Heart left ventricle (tissue), 16 donors: ENCODE measurements around the gene RBM26. TPM values are rescaled to one million over a fixed set of nuclear protein-coding genes. Genes with fewer than 3 reads are reported as not detected.
"Not testable (repeated sequence)": the region's sequence is repeated elsewhere in the genome, so short reads cannot be mapped to it uniquely, and the experiment has no call there.

Source experiments
- ATAC-seq, 4 donors: fragments of 200-7000 bp; cut with Tn5 transposase; one replicate each; pipeline ENCODE4 v1.9.1; 2020 to 2022; ENCODE audit warnings: moderate library complexity in 4 of 4, mild to moderate bottlenecking in 3 of 4, moderate number of reproducible peaks in 1 of 4
- DNase-seq, 5 donors: peaks; one replicate each; pipeline ENCODE4 v3.0.0-alpha.2; 2020
- H3K27ac ChIP-seq, 12 donors: fragments of 200-600 bp; sonication (generic) in 4 of 12; one replicate each; pipeline versions ENCODE4 v1.5.0 to v1.8.0; 2016 to 2022; ENCODE audit warnings: mild to moderate bottlenecking in 2 of 12
- H3K27me3 ChIP-seq, 9 donors: fragments of 200-600 bp; sonication (generic) in 2 of 9; one replicate each; pipeline versions ENCODE4 v1.5.1 to v1.8.0; 2016 to 2022; ENCODE audit warnings: mild to moderate bottlenecking in 3 of 9
- H3K36me3 ChIP-seq, 9 donors: fragments of 200-600 bp; sonication (generic) in 2 of 9; one replicate each; pipeline versions ENCODE4 v1.5.0 to v1.8.0; 2018 to 2022; ENCODE audit warnings: mild to moderate bottlenecking in 2 of 9
- H3K4me1 ChIP-seq, 12 donors: fragments of 200-600 bp; sonication (generic) in 4 of 12; one replicate each; pipeline versions ENCODE4 v1.5.0 to v1.8.0; 2016 to 2022; ENCODE audit warnings: mild to moderate bottlenecking in 3 of 12
- H3K4me3 ChIP-seq, 12 donors: fragments of 200-600 bp; sonication (generic) in 4 of 12; one replicate each; pipeline versions ENCODE4 v1.5.0 to v1.8.0; 2017 to 2022; ENCODE audit warnings: mild to moderate bottlenecking in 9 of 12, moderate library complexity in 4 of 12
- H3K9me3 ChIP-seq, 12 donors: fragments of 200-600 bp; sonication (generic) in 4 of 12; one replicate each; pipeline versions ENCODE4 v1.5.0 to v1.8.0; 2016 to 2022; ENCODE audit warnings: mild to moderate bottlenecking in 1 of 12
- POLR2A ChIP-seq, 2 donors: fragments of 450-650 bp; IDR thresholded peaks; one replicate each; pipeline ENCODE4 v1.6.1; 2017; ENCODE audit warnings: antibody characterized with exemption in 2 of 2, mild to moderate bottlenecking in 2 of 2, moderate library complexity in 2 of 2
- WGBS, 4 donors: extraction: QIAGEN DNeasy Blood & Tissue Kit in 2 of 4; methylation state at CpG; one replicate each; pipeline versions ENCODE4 v1.1.5 to v1.1.7; 2013 to 2018; 5-methylcytosine and 5-hydroxymethylcytosine counted together
- intact Hi-C, 10 donors: fragments of 100-400 bp; cut with DNase I; formaldehyde crosslinking; loops; one replicate each; pipeline versions ENCODE4 v1.11.1 to v1.14.2; 2022
- polyA plus RNA-seq, 2 donors: library from polyadenylated mRNA; stranded (reverse); fragments of 200-250 nt; gene quantifications; one replicate each; pipeline ENCODE4 v1.2.3, GENCODE V29; 2013
- total RNA-seq, 9 donors: library from RNA; depleted of rRNA in 2 of 9; stranded (reverse); fragments of >200 nt in 2 of 9; fragmentation: NEBNext Ultra II Directional in 3 of 9; extraction: Animal tissue kit (Norgen Biotek cat#: 25700) in 3 of 9; gene quantifications; one replicate each; pipeline versions ENCODE4 v1.1.0 to v1.2.4, GENCODE V29; 2016 to 2023
- TF ChIP-seq, protein P1 (sequence below), 12 donors: fragments of 200-600 bp; sonication (generic) in 4 of 12; IDR thresholded peaks; one replicate each; pipeline versions ENCODE4 v1.5.0 to v1.8.0; 2018 to 2022; ENCODE audit warnings: antibody characterized with exemption in 12 of 12, mild to moderate bottlenecking in 5 of 12
- donor health status: ischemic (EF 13 %, LVEDD 7.1; RV severe dilation, severe dysfunction).
- donor health status: healthy with polysubstance abuse.
- donor health status: DM: no; HTN: yes; CAD: no.
- donor health status: DM: no; HTN: no; CAD: no.
- donor health status: ischemic (EF 25% LVEDD 6.9; RV normal size, moderate dysfunction).
- donor health status: ischemic (EF 25% LVEDD 5.7; RV mildly dilated, moderate dysfunction).
- donor health status: healthy.
- donor health status: DM: yes; HTN: yes; CAD: no.
- donor health status: ischemic (EF 35%, LVEDD 5.7; RV mildly dilated, moderate dysfunction).
- donor health status: nonischemic (EF 11% LVEDD 7.7; RV severe dilation, severe dysfunction).
- donor health status: DM: yes; HTN: yes; CAD: no.
- donor health status: PGD.
- donor health status: ischemic (EF 29% LVEDD 5.4; RV normal size, mild dysfunction).
- donor health status: nonischemic (EF 23%, LVEDD 6.1; RV moderate dilation, normal function).

The RBM26 gene
- total and polyA plus RNA-seq, 11 donors = 11.5 to 28.4 (median 20.8) TPM

DNA sequence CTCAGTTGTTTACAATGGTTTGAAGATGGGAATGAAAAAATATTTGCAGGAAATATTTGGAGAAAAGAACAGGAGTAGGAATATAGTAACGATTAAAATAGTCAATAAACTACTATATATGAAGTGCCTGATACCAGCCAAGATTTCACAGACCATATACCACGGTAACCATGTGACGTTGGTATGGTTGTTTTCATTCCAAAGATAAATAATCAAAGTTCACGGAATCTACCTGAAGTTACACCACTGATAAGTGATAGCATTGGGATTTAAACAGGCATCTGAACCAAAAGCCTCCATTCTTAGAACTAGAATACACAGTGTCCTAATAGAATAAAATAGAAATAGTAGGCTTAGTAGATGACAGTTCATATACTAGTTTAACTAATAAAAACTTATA lies 123.5 kb downstream of the RBM26 start:
- intact Hi-C loops = no loop called here
- 56 to 73% (median 65%) methylated on average over 4 of the region's 4 CpGs for WGBS, 4 donors
- TF ChIP-seq, protein P1, sequence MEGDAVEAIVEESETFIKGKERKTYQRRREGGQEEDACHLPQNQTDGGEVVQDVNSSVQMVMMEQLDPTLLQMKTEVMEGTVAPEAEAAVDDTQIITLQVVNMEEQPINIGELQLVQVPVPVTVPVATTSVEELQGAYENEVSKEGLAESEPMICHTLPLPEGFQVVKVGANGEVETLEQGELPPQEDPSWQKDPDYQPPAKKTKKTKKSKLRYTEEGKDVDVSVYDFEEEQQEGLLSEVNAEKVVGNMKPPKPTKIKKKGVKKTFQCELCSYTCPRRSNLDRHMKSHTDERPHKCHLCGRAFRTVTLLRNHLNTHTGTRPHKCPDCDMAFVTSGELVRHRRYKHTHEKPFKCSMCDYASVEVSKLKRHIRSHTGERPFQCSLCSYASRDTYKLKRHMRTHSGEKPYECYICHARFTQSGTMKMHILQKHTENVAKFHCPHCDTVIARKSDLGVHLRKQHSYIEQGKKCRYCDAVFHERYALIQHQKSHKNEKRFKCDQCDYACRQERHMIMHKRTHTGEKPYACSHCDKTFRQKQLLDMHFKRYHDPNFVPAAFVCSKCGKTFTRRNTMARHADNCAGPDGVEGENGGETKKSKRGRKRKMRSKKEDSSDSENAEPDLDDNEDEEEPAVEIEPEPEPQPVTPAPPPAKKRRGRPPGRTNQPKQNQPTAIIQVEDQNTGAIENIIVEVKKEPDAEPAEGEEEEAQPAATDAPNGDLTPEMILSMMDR (IDR thresholded peaks at IDR 0.05) = no peak
- no peak for TF ChIP-seq POLR2A (IDR thresholded peaks at IDR 0.05)

DNA sequence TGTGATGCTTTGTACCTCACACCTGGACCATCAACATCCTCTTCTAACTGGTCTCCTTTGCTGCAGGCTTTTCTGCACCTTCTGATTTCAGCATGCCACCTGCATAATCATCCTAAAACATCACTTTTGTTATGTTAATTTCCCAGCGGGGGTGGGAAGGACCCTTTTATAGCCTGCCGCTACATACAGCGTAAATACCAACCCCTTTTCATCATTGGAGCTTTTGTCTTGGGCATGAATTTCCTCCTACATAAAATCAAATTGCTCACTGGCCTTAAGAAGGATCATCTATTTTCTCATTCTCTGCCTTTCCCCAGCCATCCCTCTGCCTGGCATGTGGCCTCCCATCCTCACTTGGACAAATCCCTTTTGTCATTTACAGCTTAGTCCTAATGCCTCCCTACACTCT lies 124.7 kb downstream of the RBM26 start:
- no peak overlapping the region for H3K4me3 ChIP-seq
- ATAC-seq (no peak), DNase-seq (no peak)
- TF ChIP-seq POLR2A (IDR thresholded peaks at IDR 0.05) = no peak
- TF ChIP-seq, protein P1 (IDR thresholded peaks at IDR 0.05) = no peak
- no peaks in the 10 kb centered on the region for H3K4me1 ChIP-seq
- no peaks in the 10 kb centered on the region for H3K36me3 ChIP-seq
- H3K27ac ChIP-seq = no peak overlapping the region
- H3K27me3 ChIP-seq = no peaks in the 10 kb centered on the region
- WGBS, 4 donors = 61 to 69% (median 65%) methylated on average over 3 of the region's 3 CpGs
- no peaks in the 10 kb centered on the region for H3K9me3 ChIP-seq
- intact Hi-C loops = no loop called here

More for the DNA sequence above, 123.5 kb downstream of the RBM26 start:
- no peaks in the 10 kb centered on the region for H3K36me3 ChIP-seq
- H3K27me3 ChIP-seq = no peaks in the 10 kb centered on the region
- no peak for ATAC-seq
- no peaks in the 10 kb centered on the region for H3K9me3 ChIP-seq
- H3K27ac ChIP-seq = no peak overlapping the region
- no peak overlapping the region for H3K4me3 ChIP-seq
- H3K4me1 ChIP-seq = no peaks in the 10 kb centered on the region
- no peak for DNase-seq

DNA sequence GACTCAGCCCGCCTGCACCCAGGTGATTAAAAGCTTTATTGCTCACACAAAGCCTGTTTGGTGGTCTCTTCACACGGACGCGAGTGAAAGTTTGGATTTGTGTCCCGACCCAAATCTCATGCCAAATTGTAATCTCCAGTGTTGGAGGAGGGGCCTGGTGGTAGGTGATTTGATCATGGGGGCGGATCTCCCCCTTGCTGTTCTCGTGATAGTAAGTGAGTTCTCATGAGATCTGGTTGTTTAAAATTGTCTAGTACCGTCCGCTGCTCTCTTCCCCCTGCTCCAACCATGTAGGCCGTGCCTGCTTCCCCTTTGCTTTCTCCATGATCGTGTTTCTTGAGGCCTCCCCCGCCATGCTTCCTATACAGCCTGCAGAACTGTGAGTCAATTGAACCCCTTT lies 126.3 kb downstream of the RBM26 start:
- H3K27ac ChIP-seq, H3K9me3 ChIP-seq, ATAC-seq, H3K4me1 ChIP-seq, H3K4me3 ChIP-seq, DNase-seq, intact Hi-C loops, H3K27me3 ChIP-seq, H3K36me3 ChIP-seq: not testable (repeated sequence)
- 78 to 88% (median 85%) methylated on average over 12 of the region's 12 CpGs for WGBS, 4 donors

DNA sequence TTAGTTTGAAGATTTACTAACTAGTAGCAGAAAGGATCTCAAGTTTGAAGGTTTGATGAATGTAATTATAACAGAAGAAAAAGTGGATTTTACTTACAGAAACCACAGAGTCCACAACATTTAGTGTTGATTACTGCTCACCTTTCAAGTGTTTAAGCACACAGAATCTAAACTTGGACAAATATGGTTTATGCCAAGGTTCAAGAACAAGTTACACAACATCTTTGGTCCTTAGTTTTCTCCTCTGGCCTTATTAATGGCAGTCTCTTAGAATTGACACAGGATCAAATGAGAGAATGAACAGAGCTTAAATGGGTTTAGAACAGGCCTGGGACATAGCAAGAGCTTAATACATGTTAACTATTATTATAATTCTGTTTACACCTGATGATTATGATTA lies 133.0 kb downstream of the RBM26 start:
- Histone ChIP-seq H3K4me1 (no peaks in the 10 kb centered on the region), H3K4me3 (no peak overlapping the region), H3K27ac (no peak overlapping the region), H3K36me3 (no peaks in the 10 kb centered on the region), H3K9me3 (peaks cover 0 to under 1% (median 0%) of the 10 kb centered on the region in 12 donors), H3K27me3 (no peaks in the 10 kb centered on the region)
- TF ChIP-seq, protein P1 (IDR thresholded peaks at IDR 0.05) = no peak
- ATAC-seq (no peak), DNase-seq (no peak)
- intact Hi-C loops = no loop called here

DNA sequence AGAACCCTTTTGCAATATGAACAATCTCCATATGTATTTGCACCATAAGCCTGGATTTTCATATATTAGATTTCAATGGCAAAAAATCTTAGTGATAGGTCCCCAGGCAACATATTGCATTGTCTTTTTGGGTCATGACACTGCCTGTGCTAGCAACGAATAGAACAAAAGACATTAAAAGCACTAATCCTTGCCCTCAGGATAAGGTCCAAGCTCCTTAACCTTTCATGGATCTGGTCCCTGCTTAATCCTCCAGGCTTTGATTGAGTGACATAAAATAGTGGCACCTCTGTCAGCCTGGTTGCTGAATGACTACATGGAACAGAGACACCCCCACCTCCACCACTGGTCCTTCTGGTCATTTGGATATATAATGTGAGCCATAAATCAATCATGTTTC lies 134.4 kb downstream of the RBM26 start:
- intact Hi-C loops = no loop called here
- no peak overlapping the region for H3K27ac ChIP-seq
- H3K4me1 ChIP-seq = no peaks in the 10 kb centered on the region
- peaks cover 0 to 3% (median 0%) of the 10 kb centered on the region in 12 donors for H3K9me3 ChIP-seq
- H3K4me3 ChIP-seq = no peak overlapping the region
- DNase-seq = no peak
- no peak for ATAC-seq
- no peak for TF ChIP-seq POLR2A (IDR thresholded peaks at IDR 0.05)
- TF ChIP-seq, protein P1 (IDR thresholded peaks at IDR 0.05) = no peak
- no peaks in the 10 kb centered on the region for H3K36me3 ChIP-seq
- no peaks in the 10 kb centered on the region for H3K27me3 ChIP-seq
- WGBS, 4 donors = 29 to 51% (median 45%) methylated on average over 1 of the region's 1 CpG
